WTC11 (cell line): ENCODE measurements around the gene ACYP1.

Experiments used
- ATF1 ChIP-seq: sonication (generic); formaldehyde crosslinking; IDR thresholded peaks from 2 replicates; pipeline ENCODE4 v1.8.1; 2023; ENCODE audit warnings: mild to moderate bottlenecking, moderate library complexity, missing genetic modification reagents
- CBFB ChIP-seq: sonication (generic); formaldehyde crosslinking; IDR thresholded peaks from 2 replicates; pipeline ENCODE4 v1.8.1; 2022; ENCODE audit warnings: mild to moderate bottlenecking, low read depth, missing genetic modification reagents
- CREM ChIP-seq: sonication (generic); formaldehyde crosslinking; IDR thresholded peaks from 2 replicates; pipeline ENCODE4 v1.8.1; 2022; ENCODE audit warnings: mild to moderate bottlenecking, missing genetic modification reagents, moderate library complexity
- CTCF ChIP-seq: fragments of 200-600 bp; IDR thresholded peaks from 2 replicates; pipeline ENCODE4 v1.8.0; 2022; ENCODE audit warnings: antibody characterized with exemption
- ESRRA ChIP-seq: sonication (generic); formaldehyde crosslinking; IDR thresholded peaks from 2 replicates; pipeline ENCODE4 v1.8.1; 2022; ENCODE audit warnings: mild to moderate bottlenecking, missing genetic modification reagents, borderline replicate concordance
- IRF2 ChIP-seq: sonication (generic); formaldehyde crosslinking; IDR thresholded peaks from 2 replicates; pipeline ENCODE4 v1.8.0; 2022; ENCODE audit warnings: low read depth, missing genetic modification reagents, borderline replicate concordance
- MLX ChIP-seq: sonication (generic); formaldehyde crosslinking; IDR thresholded peaks from 2 replicates; pipeline ENCODE4 v1.8.1; 2023; ENCODE audit warnings: mild to moderate bottlenecking, missing genetic modification reagents, moderate library complexity
- NR1H2 ChIP-seq: sonication (generic); formaldehyde crosslinking; IDR thresholded peaks from 2 replicates; pipeline ENCODE4 v1.9.0; 2021; ENCODE audit warnings: mild to moderate bottlenecking, moderate library complexity, missing genetic modification reagents
- NR2C2 ChIP-seq: sonication (generic); formaldehyde crosslinking; IDR thresholded peaks from 2 replicates; pipeline ENCODE4 v1.8.0; 2022; ENCODE audit warnings: mild to moderate bottlenecking, missing genetic modification reagents
- SMAD3 ChIP-seq: sonication (generic); formaldehyde crosslinking; IDR thresholded peaks from 2 replicates; pipeline ENCODE4 v1.8.0; 2022; ENCODE audit warnings: missing genetic modification reagents, mild to moderate bottlenecking, borderline replicate concordance
- TCF7 ChIP-seq: sonication (generic); formaldehyde crosslinking; IDR thresholded peaks from 2 replicates; pipeline ENCODE4 v1.8.0; 2022; ENCODE audit warnings: mild to moderate bottlenecking, low read depth, missing genetic modification reagents, moderate library complexity
- USF1 ChIP-seq: sonication (generic); formaldehyde crosslinking; IDR thresholded peaks from 2 replicates; pipeline ENCODE4 v1.8.0; 2022; ENCODE audit warnings: mild to moderate bottlenecking, missing genetic modification reagents
- TF ChIP-seq, protein P1 (sequence below): sonication (generic); formaldehyde crosslinking; IDR thresholded peaks from 2 replicates; pipeline ENCODE4 v1.8.1; 2023; ENCODE audit warnings: mild to moderate bottlenecking, missing genetic modification reagents, borderline replicate concordance

GRCh38 chr14:75059642-75060041 lies 4.2 kb downstream of the ACYP1 start:
- TF ChIP-seq, protein P1, sequence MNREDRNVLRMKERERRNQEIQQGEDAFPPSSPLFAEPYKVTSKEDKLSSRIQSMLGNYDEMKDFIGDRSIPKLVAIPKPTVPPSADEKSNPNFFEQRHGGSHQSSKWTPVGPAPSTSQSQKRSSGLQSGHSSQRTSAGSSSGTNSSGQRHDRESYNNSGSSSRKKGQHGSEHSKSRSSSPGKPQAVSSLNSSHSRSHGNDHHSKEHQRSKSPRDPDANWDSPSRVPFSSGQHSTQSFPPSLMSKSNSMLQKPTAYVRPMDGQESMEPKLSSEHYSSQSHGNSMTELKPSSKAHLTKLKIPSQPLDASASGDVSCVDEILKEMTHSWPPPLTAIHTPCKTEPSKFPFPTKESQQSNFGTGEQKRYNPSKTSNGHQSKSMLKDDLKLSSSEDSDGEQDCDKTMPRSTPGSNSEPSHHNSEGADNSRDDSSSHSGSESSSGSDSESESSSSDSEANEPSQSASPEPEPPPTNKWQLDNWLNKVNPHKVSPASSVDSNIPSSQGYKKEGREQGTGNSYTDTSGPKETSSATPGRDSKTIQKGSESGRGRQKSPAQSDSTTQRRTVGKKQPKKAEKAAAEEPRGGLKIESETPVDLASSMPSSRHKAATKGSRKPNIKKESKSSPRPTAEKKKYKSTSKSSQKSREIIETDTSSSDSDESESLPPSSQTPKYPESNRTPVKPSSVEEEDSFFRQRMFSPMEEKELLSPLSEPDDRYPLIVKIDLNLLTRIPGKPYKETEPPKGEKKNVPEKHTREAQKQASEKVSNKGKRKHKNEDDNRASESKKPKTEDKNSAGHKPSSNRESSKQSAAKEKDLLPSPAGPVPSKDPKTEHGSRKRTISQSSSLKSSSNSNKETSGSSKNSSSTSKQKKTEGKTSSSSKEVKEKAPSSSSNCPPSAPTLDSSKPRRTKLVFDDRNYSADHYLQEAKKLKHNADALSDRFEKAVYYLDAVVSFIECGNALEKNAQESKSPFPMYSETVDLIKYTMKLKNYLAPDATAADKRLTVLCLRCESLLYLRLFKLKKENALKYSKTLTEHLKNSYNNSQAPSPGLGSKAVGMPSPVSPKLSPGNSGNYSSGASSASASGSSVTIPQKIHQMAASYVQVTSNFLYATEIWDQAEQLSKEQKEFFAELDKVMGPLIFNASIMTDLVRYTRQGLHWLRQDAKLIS (CRISPR knock-in tag): no peak
- no peak for TF ChIP-seq CTCF
- no peak for TF ChIP-seq IRF2 (CRISPR knock-in tag)
- no peak for TF ChIP-seq TCF7 (CRISPR knock-in tag)
- no peak for TF ChIP-seq USF1 (CRISPR knock-in tag)
- no peak for TF ChIP-seq ATF1 (CRISPR knock-in tag)
- no peak for TF ChIP-seq MLX
- TF ChIP-seq NR1H2 (CRISPR knock-in tag): no peak
- TF ChIP-seq SMAD3: no peak
- no peak for TF ChIP-seq ESRRA
- TF ChIP-seq CREM (CRISPR knock-in tag): no peak
- no peak for TF ChIP-seq NR2C2 (CRISPR knock-in tag)
- no peak for TF ChIP-seq CBFB (CRISPR knock-in tag)
